HCT116 (cell line): Measurements from ENCODE around the gene CMC1. TPM values are rescaled to one million over a fixed set of nuclear protein-coding genes. Genes with fewer than 3 reads are reported as not detected.

Experiments used
- ATAC-seq: fragments of 200-7000 bp; cut with Tn5 transposase; 2 replicates; pipeline ENCODE4 v1.9.1; 2020; ENCODE audit warnings: mild to moderate bottlenecking, moderate library complexity
- BruUV-seq: library from RNA; stranded (reverse); fragments of 400-500 nt; replicated peaks from 2 replicates; lab custom pipeline; 2021; lab: Mats Ljungman, UMichigan
- CTCF ChIA-PET: fragments of 300-600 bp; sonication (Branson Sonifier 250); formaldehyde crosslinking; loops from one replicate; lab custom pipeline; 2021; ENCODE audit warnings: antibody characterized with exemption; lab: Charles Lee
- POLR2A ChIA-PET: fragments of 300-600, 350-600 bp; sonication (Branson Sonifier 250); formaldehyde crosslinking; loops from one replicate; lab custom pipeline; 2021; ENCODE audit warnings: antibody characterized with exemption; lab: Charles Lee
- RAD21 ChIA-PET, 2 experiments: fragments of 300-600 bp; sonication (Branson Sonifier 250); formaldehyde crosslinking; loops; one replicate each; lab custom pipeline; 2023; ENCODE audit warnings: low total read pairs in 2 of 2; ENCODE audit not compliant: uncharacterized antibody in 2 of 2, unreplicated experiment in 2 of 2, low non-redundant PET in 1 of 2; lab: Charles Lee
- DNase-seq: peaks from one replicate; pipeline ENCODE4 v3.0.0-alpha.2; 2010; ENCODE audit warnings: low read depth, low spot score
- H2AFZ ChIP-seq: fragments of 200-600 bp; shearing (Covaris generic), sonication (generic); 2 replicates; pipeline ENCODE4 v1.6.1; 2017; ENCODE audit warnings: low read depth, mixed run types, mixed read lengths, antibody characterized with exemption, low read length; ENCODE audit not compliant: poor library complexity, severe bottlenecking
- H3K27ac ChIP-seq: 2 replicates; pipeline ENCODE4 v1.5.1; 2012; ENCODE audit warnings: low read depth, low read length
- H3K27me3 ChIP-seq: fragments of 200-600 bp; sonication (generic); 2 replicates; pipeline ENCODE4 v1.6.1; 2016; ENCODE audit warnings: mixed run types, low read length, mixed read lengths; ENCODE audit not compliant: insufficient read depth
- H3K36me3 ChIP-seq, 2 experiments: fragments of 200-500 bp in 1 of 2; fragments of 200-600 bp in 1 of 2; sonication (Bioruptor generic) in 1 of 2; sonication (generic) in 1 of 2; 2 replicates each; pipeline versions ENCODE4 v1.5.1 to v1.6.1; 2014 to 2016; ENCODE audit warnings: low read length in 2 of 2, inconsistent platforms in 1 of 2, mixed read lengths in 1 of 2, mixed run types in 1 of 2; ENCODE audit not compliant: insufficient read depth in 2 of 2, control insufficient read depth in 1 of 2
- H3K4me1 ChIP-seq, 2 experiments: fragments of 200-600 bp in 1 of 2; sonication (generic) in 1 of 2; 2 replicates each; pipeline versions ENCODE4 v1.5.1 to v1.6.1; 2012 to 2017; ENCODE audit warnings: low read length in 2 of 2, inconsistent platforms in 1 of 2, mild to moderate bottlenecking in 1 of 2, mixed read lengths in 1 of 2, mixed run types in 1 of 2, moderate library complexity in 1 of 2; ENCODE audit not compliant: insufficient read depth in 2 of 2, control insufficient read depth in 1 of 2
- H3K4me2 ChIP-seq: fragments of 200-600 bp; sonication (generic); 2 replicates; pipeline ENCODE4 v1.6.1; 2017; ENCODE audit warnings: mixed run types, low read length, mixed read lengths
- H3K4me3 ChIP-seq, 2 experiments: fragments of 200-600 bp in 1 of 2; sonication (generic) in 1 of 2; replicated peaks in 1 of 2; 2 replicates each; pipeline ENCODE4 v1.5.1; 2011 to 2016; ENCODE audit warnings: low read length in 2 of 2, control low read depth in 1 of 2, low read depth in 1 of 2, mild to moderate bottlenecking in 1 of 2, mixed read lengths in 1 of 2, mixed run types in 1 of 2
- H3K79me2 ChIP-seq: fragments of 200-600 bp; sonication (generic); 2 replicates; pipeline ENCODE4 v1.6.1; 2017; ENCODE audit warnings: mild to moderate bottlenecking, mixed run types, low read length, moderate library complexity, mixed read lengths; ENCODE audit not compliant: insufficient read depth
- H3K9ac ChIP-seq: fragments of 200-600 bp; sonication (generic); 2 replicates; pipeline ENCODE4 v1.6.1; 2016; ENCODE audit warnings: low read length, mixed read lengths
- H3K9me2 ChIP-seq: fragments of 200-600 bp; sonication (generic), shearing (Covaris generic); 2 replicates; pipeline ENCODE4 v1.6.1; 2017; ENCODE audit warnings: mixed run types, mild to moderate bottlenecking, moderate library complexity; ENCODE audit not compliant: insufficient read depth
- H3K9me3 ChIP-seq, 2 experiments: fragments of 200-500 bp in 1 of 2; fragments of 200-600 bp in 1 of 2; sonication (Bioruptor generic) in 1 of 2; sonication (generic) in 1 of 2; 2 replicates each; pipeline ENCODE4 v1.6.1; 2014 to 2017; ENCODE audit warnings: low read length in 2 of 2, mixed read lengths in 2 of 2, inconsistent platforms in 1 of 2, low read depth in 1 of 2, mild to moderate bottlenecking in 1 of 2, mixed run types in 1 of 2, moderate library complexity in 1 of 2; ENCODE audit not compliant: control insufficient read depth in 1 of 2, insufficient read depth in 1 of 2
- H4K20me1 ChIP-seq: fragments of 200-600 bp; sonication (generic), shearing (Covaris generic); 2 replicates; pipeline ENCODE4 v1.6.1; 2017; ENCODE audit warnings: mixed run types, mild to moderate bottlenecking, moderate library complexity; ENCODE audit not compliant: insufficient read depth
- CBX3 ChIP-seq: IDR thresholded peaks from 2 replicates; pipeline ENCODE4 v1.6.1; 2012; ENCODE audit warnings: low read depth
- CEBPB ChIP-seq: IDR thresholded peaks from 2 replicates; pipeline ENCODE4 v1.6.1; 2012; ENCODE audit warnings: low read depth
- ELF1 ChIP-seq: IDR thresholded peaks from 2 replicates; pipeline ENCODE4 v1.6.1; 2012; ENCODE audit warnings: low read depth, borderline replicate concordance
- POLR2AphosphoS5 ChIP-seq: IDR thresholded peaks from 2 replicates; pipeline ENCODE4 v1.6.1; 2011; ENCODE audit warnings: mild to moderate bottlenecking, low read depth, low read length, moderate library complexity
- RAD21 ChIP-seq: IDR thresholded peaks from 2 replicates; pipeline ENCODE4 v1.6.1; 2012; ENCODE audit warnings: low read depth, mild to moderate bottlenecking
- SIN3A ChIP-seq: IDR thresholded peaks from 2 replicates; pipeline ENCODE4 v1.6.1; 2012; ENCODE audit warnings: low read depth
- ZFX ChIP-seq: fragments of 450-650 bp; IDR thresholded peaks from 2 replicates; pipeline ENCODE4 v1.6.1; 2017
- intact Hi-C: fragments of 100-400 bp; cut with micrococcal nuclease; formaldehyde crosslinking; loops from 2 replicates; pipeline ENCODE4 v1.10.0; 2022
- total RNA-seq: library from RNA; stranded (reverse); gene quantifications from one replicate; pipeline ENCODE4 v1.2.1, GENCODE V29; 2021; ENCODE audit not compliant: unreplicated experiment
- TF ChIP-seq, protein P1 (sequence below), 3 experiments: fragments of 200-600 bp in 1 of 3; sonication (generic) in 1 of 3; IDR thresholded peaks in 2 of 3; conservative IDR thresholded peaks in 1 of 3; 2 replicates each; pipeline ENCODE4 v1.5.1; 2012 to 2017; ENCODE audit warnings: low read depth in 2 of 3, low read length in 2 of 3, antibody characterized with exemption in 1 of 3, borderline replicate concordance in 1 of 3, control low read depth in 1 of 3, mild to moderate bottlenecking in 1 of 3, mixed read lengths in 1 of 3, mixed run types in 1 of 3, moderate library complexity in 1 of 3; ENCODE audit not compliant: insufficient read depth in 1 of 3
- TF ChIP-seq, protein P2 (sequence below): IDR thresholded peaks from 2 replicates; pipeline ENCODE4 v1.6.1; 2012; ENCODE audit warnings: low read depth

CMC1 gene
- total RNA-seq, 1 experiment from 2014 or later: 29.0 TPM

DNA sequence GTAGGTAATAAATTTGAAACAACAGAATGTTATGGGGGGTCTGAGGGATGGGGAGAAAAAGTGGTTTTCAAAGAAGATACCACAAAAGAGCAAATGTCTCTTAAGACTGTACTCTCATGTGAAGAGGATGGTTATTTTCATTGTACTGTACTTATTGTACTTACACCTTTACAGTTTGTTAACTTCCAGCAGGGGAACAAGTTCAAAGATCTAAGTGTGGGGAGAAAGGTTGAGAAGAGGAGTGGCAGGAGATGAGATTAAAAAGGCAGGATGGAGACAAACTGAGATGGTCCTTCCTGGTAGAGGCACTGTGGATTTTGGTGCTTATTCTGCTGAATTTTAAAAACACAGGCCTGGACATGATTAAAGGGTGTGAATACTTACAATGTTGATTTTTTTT is 101.7 kb downstream of the CMC1 start:
- H3K9me3 ChIP-seq: no peaks in the 10 kb centered on the region
- no peak for TF ChIP-seq SIN3A
- TF ChIP-seq, protein P1, sequence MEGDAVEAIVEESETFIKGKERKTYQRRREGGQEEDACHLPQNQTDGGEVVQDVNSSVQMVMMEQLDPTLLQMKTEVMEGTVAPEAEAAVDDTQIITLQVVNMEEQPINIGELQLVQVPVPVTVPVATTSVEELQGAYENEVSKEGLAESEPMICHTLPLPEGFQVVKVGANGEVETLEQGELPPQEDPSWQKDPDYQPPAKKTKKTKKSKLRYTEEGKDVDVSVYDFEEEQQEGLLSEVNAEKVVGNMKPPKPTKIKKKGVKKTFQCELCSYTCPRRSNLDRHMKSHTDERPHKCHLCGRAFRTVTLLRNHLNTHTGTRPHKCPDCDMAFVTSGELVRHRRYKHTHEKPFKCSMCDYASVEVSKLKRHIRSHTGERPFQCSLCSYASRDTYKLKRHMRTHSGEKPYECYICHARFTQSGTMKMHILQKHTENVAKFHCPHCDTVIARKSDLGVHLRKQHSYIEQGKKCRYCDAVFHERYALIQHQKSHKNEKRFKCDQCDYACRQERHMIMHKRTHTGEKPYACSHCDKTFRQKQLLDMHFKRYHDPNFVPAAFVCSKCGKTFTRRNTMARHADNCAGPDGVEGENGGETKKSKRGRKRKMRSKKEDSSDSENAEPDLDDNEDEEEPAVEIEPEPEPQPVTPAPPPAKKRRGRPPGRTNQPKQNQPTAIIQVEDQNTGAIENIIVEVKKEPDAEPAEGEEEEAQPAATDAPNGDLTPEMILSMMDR (IDR thresholded peaks at IDR 0.05 in 2 of 3, conservative IDR thresholded peaks at IDR 0.05 in 1 of 3; ENCODE audit: borderline replicate concordance in 1 of 3, insufficient read depth in 1 of 3, low read depth in 2 of 3, low read length in 2 of 3): no peak
- TF ChIP-seq ZFX: no peak
- TF ChIP-seq CEBPB: no peak
- no peak for TF ChIP-seq CBX3
- TF ChIP-seq ELF1: no peak
- no peak for TF ChIP-seq POLR2AphosphoS5
- TF ChIP-seq, protein P2, sequence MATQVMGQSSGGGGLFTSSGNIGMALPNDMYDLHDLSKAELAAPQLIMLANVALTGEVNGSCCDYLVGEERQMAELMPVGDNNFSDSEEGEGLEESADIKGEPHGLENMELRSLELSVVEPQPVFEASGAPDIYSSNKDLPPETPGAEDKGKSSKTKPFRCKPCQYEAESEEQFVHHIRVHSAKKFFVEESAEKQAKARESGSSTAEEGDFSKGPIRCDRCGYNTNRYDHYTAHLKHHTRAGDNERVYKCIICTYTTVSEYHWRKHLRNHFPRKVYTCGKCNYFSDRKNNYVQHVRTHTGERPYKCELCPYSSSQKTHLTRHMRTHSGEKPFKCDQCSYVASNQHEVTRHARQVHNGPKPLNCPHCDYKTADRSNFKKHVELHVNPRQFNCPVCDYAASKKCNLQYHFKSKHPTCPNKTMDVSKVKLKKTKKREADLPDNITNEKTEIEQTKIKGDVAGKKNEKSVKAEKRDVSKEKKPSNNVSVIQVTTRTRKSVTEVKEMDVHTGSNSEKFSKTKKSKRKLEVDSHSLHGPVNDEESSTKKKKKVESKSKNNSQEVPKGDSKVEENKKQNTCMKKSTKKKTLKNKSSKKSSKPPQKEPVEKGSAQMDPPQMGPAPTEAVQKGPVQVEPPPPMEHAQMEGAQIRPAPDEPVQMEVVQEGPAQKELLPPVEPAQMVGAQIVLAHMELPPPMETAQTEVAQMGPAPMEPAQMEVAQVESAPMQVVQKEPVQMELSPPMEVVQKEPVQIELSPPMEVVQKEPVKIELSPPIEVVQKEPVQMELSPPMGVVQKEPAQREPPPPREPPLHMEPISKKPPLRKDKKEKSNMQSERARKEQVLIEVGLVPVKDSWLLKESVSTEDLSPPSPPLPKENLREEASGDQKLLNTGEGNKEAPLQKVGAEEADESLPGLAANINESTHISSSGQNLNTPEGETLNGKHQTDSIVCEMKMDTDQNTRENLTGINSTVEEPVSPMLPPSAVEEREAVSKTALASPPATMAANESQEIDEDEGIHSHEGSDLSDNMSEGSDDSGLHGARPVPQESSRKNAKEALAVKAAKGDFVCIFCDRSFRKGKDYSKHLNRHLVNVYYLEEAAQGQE: no peak
- no peak for TF ChIP-seq RAD21
- no peak overlapping the region for H3K27ac ChIP-seq
- H3K36me3 ChIP-seq: peaks cover 5 to 7% of the 10 kb centered on the region in 2 experiments; a peak in 2 of 4 replicates
- H3K9me2 ChIP-seq: no peaks in the 10 kb centered on the region
- H3K9ac ChIP-seq: no peak overlapping the region
- H3K4me2 ChIP-seq: no peak overlapping the region
- H4K20me1 ChIP-seq: no peaks in the 10 kb centered on the region
- ATAC-seq (no peak), DNase-seq (no peak)
- RAD21 ChIA-PET: no interaction called here
- intact Hi-C loops: loop anchor here (10.0 kb wide), 1 partner anchor 288 kb away; no protein-coding TSS in a partner anchor
- POLR2A ChIA-PET: interaction anchor here (1.2 kb wide), 1 partner anchor 15 kb away, joined by 3 read pairs; no protein-coding TSS in a partner anchor
- no peak overlapping the region for H2AFZ ChIP-seq
- H3K79me2 ChIP-seq: peaks cover 83% of the 10 kb centered on the region
- no peaks in the 10 kb centered on the region for H3K27me3 ChIP-seq
- peaks cover 3 to 10% of the 10 kb centered on the region in 2 experiments; a peak in 2 of 4 replicates for H3K4me1 ChIP-seq
- BruUV-seq: no TSS peak
- no peak overlapping the region for H3K4me3 ChIP-seq
- CTCF ChIA-PET: interaction anchor here (0.9 kb wide), 1 partner anchor 15 kb away, joined by 6 read pairs; no protein-coding TSS in a partner anchor
